HG03097 (cell line): ENCODE data around the gene CHMP1B.

Source experiments
- ATAC-seq: cut with Tn5 transposase; IDR thresholded peaks from one replicate; pipeline ENCODE4 v1.9.1; 2021; ENCODE audit not compliant: unreplicated experiment, low FRiP score

Gene CHMP1B

GRCh38 chr18:11851146-11851805 lies at the start of gene CHMP1B:
CHMP1B (plus strand) TSS chr18:11851413; CDS start chr18:11851512, 99 bp downstream.
- peak; percentile 90 for ATAC-seq

GRCh38 chr18:11801573-11801972 lies 49.6 kb upstream of the CHMP1B start:
- ATAC-seq = no peak

- ATAC-seq = no peak
These were observed 49.1 kb upstream of the CHMP1B start for GRCh38 chr18:11802158-11802557.

- no peak for ATAC-seq
These were observed 48.6 kb upstream of the CHMP1B start for GRCh38 chr18:11802586-11802985.

- ATAC-seq = no peak
These were observed 44.0 kb upstream of the CHMP1B start for GRCh38 chr18:11807233-11807632.

GRCh38 chr18:11808001-11808855 lies 43.0 kb upstream of the CHMP1B start:
- no peak for ATAC-seq

GRCh38 chr18:11809895-11810294 lies 41.3 kb upstream of the CHMP1B start:
- no peak for ATAC-seq

GRCh38 chr18:11810379-11810778 lies 40.8 kb upstream of the CHMP1B start:
- no peak for ATAC-seq

- no peak for ATAC-seq
These were observed 40.2 kb upstream of the CHMP1B start for GRCh38 chr18:11811009-11811408.

- ATAC-seq = no peak
These were observed 34.0 kb upstream of the CHMP1B start for GRCh38 chr18:11817229-11817628.

GRCh38 chr18:11818486-11819203 lies 32.6 kb upstream of the CHMP1B start:
- ATAC-seq = no peak

GRCh38 chr18:11819938-11820337 lies 31.3 kb upstream of the CHMP1B start:
- no peak for ATAC-seq

GRCh38 chr18:11820697-11821096 lies 30.5 kb upstream of the CHMP1B start:
- ATAC-seq = no peak

- no peak for ATAC-seq
These were observed 30.0 kb upstream of the CHMP1B start for GRCh38 chr18:11821208-11821607.

GRCh38 chr18:11821643-11822237 lies 29.5 kb upstream of the CHMP1B start:
- ATAC-seq = no peak

GRCh38 chr18:11823545-11823944 lies 27.7 kb upstream of the CHMP1B start:
- no peak for ATAC-seq

- ATAC-seq = no peak
These were observed 24.4 kb upstream of the CHMP1B start for GRCh38 chr18:11826836-11827235.

GRCh38 chr18:11828786-11829432 lies 22.3 kb upstream of the CHMP1B start:
- ATAC-seq = no peak

GRCh38 chr18:11830585-11830984 lies 20.6 kb upstream of the CHMP1B start:
- ATAC-seq = no peak

- no peak for ATAC-seq
These were observed 19.3 kb upstream of the CHMP1B start for GRCh38 chr18:11831921-11832320.
